ENCODE measurements around the gene EFCAB10.
"Not testable (repeated sequence)": the region's sequence is repeated elsewhere in the genome, so short reads cannot be mapped to it uniquely, and the experiment has no call there.

EFCAB10 gene

DNA sequence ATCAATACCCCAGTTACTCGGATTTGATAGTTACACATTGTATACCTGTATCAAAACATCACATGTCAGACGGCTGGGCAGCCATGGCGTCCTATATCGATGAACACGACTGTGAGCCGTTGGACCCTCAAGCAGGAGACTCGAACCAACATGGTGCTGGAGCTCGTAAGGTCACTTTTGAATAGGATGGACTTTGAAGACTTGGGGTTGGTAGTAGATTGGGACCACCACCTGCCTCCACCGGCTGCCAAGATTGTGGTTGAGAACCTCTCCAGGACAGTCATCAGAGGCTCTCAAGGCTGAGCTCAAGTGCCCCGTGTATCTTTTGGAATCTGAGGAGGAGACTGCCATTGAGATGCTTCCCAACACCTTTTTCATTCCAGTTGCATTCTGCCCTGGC is 51.2 kb downstream of the EFCAB10 start:
- no peak for DNase-seq

DNA sequence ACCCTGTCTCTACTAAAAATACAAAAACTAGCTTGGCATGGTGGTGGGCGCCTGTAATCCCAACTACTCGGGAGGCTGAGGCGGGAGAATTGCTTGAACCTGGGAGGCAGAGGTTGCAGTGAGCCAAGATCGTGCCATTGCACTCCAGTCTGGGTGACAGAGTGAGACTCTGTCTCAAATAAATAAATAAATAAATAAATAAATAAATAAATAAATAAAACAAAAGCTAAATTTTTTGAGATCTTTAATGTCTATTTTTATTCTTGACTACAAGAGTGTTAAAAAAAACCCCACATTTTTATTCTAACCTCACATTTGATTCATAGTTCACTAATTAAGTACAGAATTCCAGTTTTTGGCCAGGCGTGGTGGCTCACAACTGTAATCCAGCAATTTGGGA is 53.6 kb downstream of the EFCAB10 start:
- DNase-seq: not testable (repeated sequence)

DNA sequence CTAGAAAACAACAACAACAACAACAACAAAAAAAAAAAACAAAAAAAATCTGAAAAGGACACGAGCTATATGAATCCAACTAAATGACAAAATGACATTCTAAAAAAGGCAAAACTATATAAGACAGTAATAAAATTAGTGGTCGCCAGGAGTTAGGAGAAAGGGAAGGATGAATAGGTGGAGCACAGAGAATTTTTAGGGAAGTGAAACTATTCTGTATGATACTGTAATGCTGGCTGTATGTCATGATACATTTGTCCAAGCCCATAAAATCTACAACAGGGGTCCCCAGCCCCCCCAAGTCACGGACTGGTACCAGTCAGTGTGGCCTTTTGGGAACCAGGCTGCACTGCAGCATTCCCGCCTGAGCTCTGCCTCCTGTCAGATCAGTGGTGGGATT is 56.5 kb downstream of the EFCAB10 start:
- DNase-seq: no peak

GRCh38 chr7:105524423-105524822 is 56.9 kb downstream of the EFCAB10 start:
- not testable (repeated sequence) for DNase-seq

- peak; percentile 93 for DNase-seq
Measured at GRCh38 chr7:105521717-105522463, 59.4 kb downstream of the EFCAB10 start, which contains the start of gene PUS7. Gene PUS7, minus strand, starts transcription at chr7:105522271. Its CDS starts 13,759 bp downstream, at chr7:105508512.

GRCh38 chr7:105521027-105521716 is 60.1 kb downstream of the EFCAB10 start:
- peak; percentile 63 for DNase-seq

DNA sequence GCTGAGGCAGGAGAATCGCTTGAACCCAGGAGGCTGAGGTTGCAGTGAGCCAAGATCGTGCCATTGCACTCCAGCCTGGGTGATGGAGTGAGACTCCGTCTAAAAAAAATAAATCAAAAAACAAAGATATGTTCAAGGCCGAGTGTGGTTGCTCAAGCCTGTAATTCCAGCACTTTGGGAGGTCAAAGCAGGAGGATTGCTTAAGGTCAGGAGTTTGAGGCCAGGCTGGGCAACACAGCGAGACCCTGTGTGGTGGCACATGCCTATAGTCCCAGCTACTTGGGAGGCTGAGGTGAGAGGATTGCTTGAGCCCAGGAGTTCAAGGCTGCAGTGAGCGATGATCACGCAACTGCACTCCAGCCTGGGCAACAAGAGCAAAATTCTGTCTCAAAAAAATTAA is 60.7 kb downstream of the EFCAB10 start:
- DNase-seq: not testable (repeated sequence)

- no peak for DNase-seq
Measured at GRCh38 chr7:105519353-105519752, 61.9 kb downstream of the EFCAB10 start.

DNA sequence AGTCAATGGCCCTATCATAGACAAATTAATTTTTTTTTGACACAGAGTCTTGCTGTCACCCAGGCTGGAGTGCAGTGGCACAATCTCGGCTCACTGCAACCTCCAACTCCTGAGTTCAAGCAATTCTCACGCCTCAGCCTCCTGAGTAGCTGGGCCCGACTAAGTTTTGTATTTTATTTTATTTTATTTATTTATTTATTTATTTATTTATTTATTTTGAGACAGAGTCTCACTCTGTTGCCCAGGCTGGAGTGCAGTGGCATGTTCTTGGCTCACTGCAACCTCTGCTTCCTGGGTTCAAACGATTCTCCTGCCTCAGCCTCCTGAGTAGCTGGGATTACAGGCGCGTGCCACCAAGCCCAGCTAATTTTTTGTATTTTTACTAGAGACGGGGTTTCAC is 65.7 kb downstream of the EFCAB10 start:
- not testable (repeated sequence) for DNase-seq
